IMR-90 (cell line): ENCODE results near the gene TMEM259. TPM values are rescaled to one million over a fixed set of nuclear protein-coding genes. Genes with fewer than 3 reads are reported as not detected.

Source experiments
- ATAC-seq: fragments of 200-7000 bp; cut with Tn5 transposase; 2 replicates; pipeline ENCODE4 v1.9.1; 2020; ENCODE audit warnings: low read depth, mild to moderate bottlenecking, moderate library complexity
- BruUV-seq: library from RNA; stranded (reverse); fragments of 400-500 nt; replicated peaks from 2 replicates; lab custom pipeline; 2021; lab: Mats Ljungman, UMichigan
- CTCF ChIA-PET: fragments of 300-600 bp; formaldehyde crosslinking; extraction: SDS; loops from one replicate; lab custom pipeline; 2021; ENCODE audit warnings: antibody characterized with exemption; lab: Yijun Ruan, JAX
- POLR2A ChIA-PET: fragments of 300-600 bp; sonication (Branson Sonifier 250); formaldehyde crosslinking; loops from one replicate; lab custom pipeline; 2022; ENCODE audit warnings: antibody characterized with exemption; ENCODE audit not compliant: unreplicated experiment; lab: Charles Lee
- DNase-seq: peaks from one replicate; pipeline ENCODE4 v3.0.0; 2013
- H2AFZ ChIP-seq: replicated peaks from 2 replicates; pipeline ENCODE3; 2013; ENCODE audit warnings: low read length, mild to moderate bottlenecking; ENCODE audit not compliant: poor library complexity
- H2AK5ac ChIP-seq: 2 replicates; pipeline ENCODE4 v1.6.1; 2013; ENCODE audit warnings: low read depth, low read length, inconsistent platforms
- H2AK9ac ChIP-seq: replicated peaks from 2 replicates; pipeline ENCODE3; 2013; ENCODE audit warnings: mild to moderate bottlenecking, low read depth, low read length, moderate library complexity; ENCODE audit not compliant: poor library complexity
- H2BK120ac ChIP-seq: 2 replicates; pipeline ENCODE4 v1.6.1; 2013; ENCODE audit warnings: low read depth, low read length, inconsistent platforms
- H2BK15ac ChIP-seq: 3 replicates; pipeline ENCODE4 v1.6.1; 2013; ENCODE audit warnings: low read depth, low read length, inconsistent platforms
- H2BK20ac ChIP-seq: 2 replicates; pipeline ENCODE4 v1.6.1; 2013; ENCODE audit warnings: low read depth, mild to moderate bottlenecking, inconsistent platforms, low read length, moderate library complexity
- H2BK5ac ChIP-seq: 2 replicates; pipeline ENCODE4 v1.6.1; 2013; ENCODE audit warnings: mild to moderate bottlenecking, low read depth, low read length, inconsistent platforms; ENCODE audit not compliant: poor library complexity, severe bottlenecking
- H3K14ac ChIP-seq: replicated peaks from 2 replicates; pipeline ENCODE4 v1.6.1; 2013; ENCODE audit warnings: low read depth, low read length, inconsistent platforms
- H3K18ac ChIP-seq: 2 replicates; pipeline ENCODE4 v1.6.1; 2013; ENCODE audit warnings: low read depth, low read length, control low read depth
- H3K23ac ChIP-seq: 2 replicates; pipeline ENCODE4 v1.6.1; 2013; ENCODE audit warnings: low read depth, low read length, inconsistent platforms
- H3K27ac ChIP-seq: 2 replicates; pipeline ENCODE4 v1.5.1; 2013; ENCODE audit warnings: mild to moderate bottlenecking, control low read depth, low read length; ENCODE audit not compliant: insufficient read depth
- H3K27me3 ChIP-seq: 2 replicates; pipeline ENCODE4 v1.6.1; 2013; ENCODE audit warnings: low read length; ENCODE audit not compliant: control insufficient read depth, insufficient read depth
- H3K36me3 ChIP-seq: 2 replicates; pipeline ENCODE4 v1.6.1; 2013; ENCODE audit warnings: low read length, mixed read lengths; ENCODE audit not compliant: control insufficient read depth, insufficient read depth
- H3K4ac ChIP-seq: 2 replicates; pipeline ENCODE4 v1.6.1; 2013; ENCODE audit warnings: low read depth, low read length, inconsistent platforms
- H3K4me1 ChIP-seq: 2 replicates; pipeline ENCODE4 v1.6.1; 2013; ENCODE audit warnings: low read length, mixed read lengths; ENCODE audit not compliant: control insufficient read depth, insufficient read depth
- H3K4me2 ChIP-seq: 2 replicates; pipeline ENCODE4 v1.6.1; 2013; ENCODE audit warnings: low read depth, mild to moderate bottlenecking, control low read depth, low read length, moderate library complexity
- H3K4me3 ChIP-seq: 2 replicates; pipeline ENCODE4 v1.5.1; 2013; ENCODE audit warnings: low read depth, mild to moderate bottlenecking, control low read depth, low read length, moderate library complexity; ENCODE audit not compliant: insufficient read depth
- H3K56ac ChIP-seq: 2 replicates; pipeline ENCODE4 v1.6.1; 2013; ENCODE audit warnings: low read length, inconsistent platforms; ENCODE audit not compliant: insufficient read depth; ENCODE audit errors: extremely low read depth
- H3K79me1 ChIP-seq, 2 experiments: 2 replicates each; pipeline ENCODE4 v1.6.1; 2013; ENCODE audit warnings: low read length in 2 of 2, inconsistent platforms in 1 of 2, low read depth in 1 of 2
- H3K9ac ChIP-seq: 2 replicates; pipeline ENCODE4 v1.6.1; 2013; ENCODE audit warnings: low read depth, low read length, control low read depth
- H3K9me1 ChIP-seq: 2 replicates; pipeline ENCODE4 v1.6.1; 2013; ENCODE audit warnings: low read length, inconsistent platforms; ENCODE audit not compliant: insufficient read depth
- H3K9me3 ChIP-seq: 2 replicates; pipeline ENCODE4 v1.6.1; 2013; ENCODE audit warnings: low read length; ENCODE audit not compliant: control insufficient read depth, insufficient read depth
- H4K20me1 ChIP-seq: 2 replicates; pipeline ENCODE4 v1.6.1; 2013; ENCODE audit warnings: low read length, inconsistent platforms; ENCODE audit not compliant: insufficient read depth
- H4K5ac ChIP-seq: 2 replicates; pipeline ENCODE4 v1.6.1; 2013; ENCODE audit warnings: mild to moderate bottlenecking, low read depth, low read length, control low read depth
- H4K8ac ChIP-seq, 2 experiments: 2 replicates each; pipeline ENCODE4 v1.6.1; 2013; ENCODE audit warnings: low read depth in 2 of 2, low read length in 2 of 2, control low read depth in 1 of 2, inconsistent platforms in 1 of 2
- H4K91ac ChIP-seq: 2 replicates; pipeline ENCODE4 v1.6.1; 2013; ENCODE audit warnings: low read depth, low read length, inconsistent platforms; ENCODE audit not compliant: insufficient read depth
- CEBPB ChIP-seq: IDR thresholded peaks from 2 replicates; pipeline ENCODE4 v1.6.1; 2012; ENCODE audit warnings: low read depth, low read length, improper control_type of control experiment
- MAFK ChIP-seq: IDR thresholded peaks from 2 replicates; pipeline ENCODE4 v1.6.1; 2012; ENCODE audit warnings: low read depth, low read length, improper control_type of control experiment
- NFE2L2 ChIP-seq: fragments of 150-350 bp; IDR thresholded peaks from 2 replicates; pipeline ENCODE4 v1.6.1; 2016; ENCODE audit warnings: low read depth, mild to moderate bottlenecking, low read length
- POLR2A ChIP-seq: IDR thresholded peaks from 2 replicates; pipeline ENCODE4 v1.6.1; 2012; ENCODE audit warnings: mild to moderate bottlenecking, low read depth, low read length
- RAD21 ChIP-seq: IDR thresholded peaks from 2 replicates; pipeline ENCODE4 v1.6.1; 2012; ENCODE audit warnings: low read length, improper control_type of control experiment
- RCOR1 ChIP-seq: IDR thresholded peaks from 2 replicates; pipeline ENCODE4 v1.6.1; 2012; ENCODE audit warnings: mild to moderate bottlenecking, low read length, improper control_type of control experiment; ENCODE audit not compliant: insufficient replicate concordance
- WGBS, 2 experiments: methylation state at CpG; one replicate each; pipeline versions ENCODE4 v1.1.5 to v1.1.7; 2013; ENCODE audit warnings: missing lambda C conversion rate in 2 of 2; ENCODE audit not compliant: insufficient read length in 1 of 2; ENCODE audit errors: extremely low coverage in 2 of 2; 5-methylcytosine and 5-hydroxymethylcytosine counted together
- dilution Hi-C: fragments of 300-500 bp; cut with HindIII; formaldehyde crosslinking; loops from one replicate; pipeline ENCODE4 v1.14.3; 2018; ENCODE audit warnings: low sequenced_read_pairs; ENCODE audit not compliant: unreplicated experiment
- in situ Hi-C: fragments of 300-500 bp; cut with MboI; formaldehyde crosslinking; loops from 3 replicates; pipeline ENCODE4 v1.14.3; 2019; ENCODE audit warnings: low sequenced_read_pairs, inconsistent platforms, mixed read lengths
- intact Hi-C: fragments of 100-400 bp; cut with micrococcal nuclease; formaldehyde crosslinking; loops from 2 replicates; pipeline ENCODE4 v1.10.0; 2022
- polyA plus RNA-seq, 3 experiments: library from polyadenylated mRNA; depleted of rRNA; stranded (reverse); fragments of >200 nt; gene quantifications; 2 replicates each; pipeline ENCODE4 v1.2.3, GENCODE V29; 2012; ENCODE audit warnings: low replicate concordance in 1 of 3
- total RNA-seq: library from RNA; depleted of rRNA; stranded (reverse); fragments of >200 nt; gene quantifications from 2 replicates; pipeline ENCODE4 v1.2.3, GENCODE V29; 2012
- TF ChIP-seq, protein P1 (sequence below): conservative IDR thresholded peaks from 2 replicates; pipeline ENCODE4 v1.5.1; 2012; ENCODE audit warnings: mild to moderate bottlenecking, low read depth, low read length, improper control_type of control experiment

The TMEM259 gene
- total and polyA plus RNA-seq, 2 of the 4 experiments (the other 2 are of a cell fraction), result 22.6 to 153 TPM

DNA sequence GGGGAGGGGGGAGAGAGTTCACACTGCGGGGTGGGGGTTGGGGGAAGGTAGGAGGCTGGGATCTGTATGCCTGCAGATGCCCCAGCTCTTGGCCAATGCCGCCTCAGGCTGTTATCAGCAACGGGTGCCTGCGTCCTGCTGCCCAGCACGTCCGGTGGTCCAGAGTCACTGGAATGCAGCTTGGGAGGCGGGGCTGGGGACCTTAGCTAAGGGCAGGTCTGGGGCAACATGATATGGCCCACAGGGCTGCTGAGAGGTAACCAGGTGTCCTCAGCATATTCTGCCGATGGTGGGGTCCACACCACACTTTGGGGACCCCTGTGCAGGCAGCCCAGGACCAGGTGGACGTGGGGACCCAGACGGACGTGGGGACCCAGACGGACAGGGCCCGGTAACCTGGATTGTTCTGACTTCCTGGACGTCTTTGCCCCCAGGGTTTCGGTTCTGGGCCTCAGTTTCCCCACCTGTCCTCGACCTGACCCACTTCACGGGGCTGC, 45.4 kb upstream of the TMEM259 start:
- no peak for DNase-seq
- Histone ChIP-seq H2BK5ac (no peak overlapping the region), H2AFZ (peak overlapping the region; percentile 81), H2BK15ac (no peak overlapping the region), H3K18ac (no peak overlapping the region), H2AK5ac (peak overlapping the region; percentile 9; the same call in 1 of the 2 replicates), H4K5ac (no peak overlapping the region), H3K27ac (no peak overlapping the region), H3K23ac (no peak overlapping the region), H3K27me3 (peaks cover 37% of the 10 kb centered on the region), H3K4me1 (peaks cover 3% of the 10 kb centered on the region; the same call in 1 of the 2 replicates), H3K4me3 (no peak overlapping the region), H4K91ac (no peak overlapping the region), H3K79me1 (no peaks in the 10 kb centered on the region), H3K9ac (no peak overlapping the region), H3K56ac (no peak overlapping the region), H3K9me3 (no peaks in the 10 kb centered on the region; the same call in 1 of the 2 replicates), H3K4ac (no peak overlapping the region), H2AK9ac (no peak overlapping the region), H3K9me1 (no peaks in the 10 kb centered on the region), H3K4me2 (no peak overlapping the region), H2BK20ac (no peak overlapping the region), H4K8ac (no peak overlapping the region), H4K20me1 (peaks cover 6% of the 10 kb centered on the region; the same call in 1 of the 2 replicates), H3K14ac (no peak overlapping the region), H2BK120ac (no peak overlapping the region), H3K36me3 (no peaks in the 10 kb centered on the region)
- no TSS peak for BruUV-seq
- ChIA-PET CTCF (no interaction called here), POLR2A (no interaction called here)
- in situ Hi-C loops (no loop called here), intact Hi-C loops (no loop called here), dilution Hi-C loops (no loop called here)
- TF ChIP-seq NFE2L2, result no peak
- TF ChIP-seq RCOR1, result no peak
- TF ChIP-seq MAFK, result no peak
- no peak for TF ChIP-seq RAD21
- TF ChIP-seq, protein P1, sequence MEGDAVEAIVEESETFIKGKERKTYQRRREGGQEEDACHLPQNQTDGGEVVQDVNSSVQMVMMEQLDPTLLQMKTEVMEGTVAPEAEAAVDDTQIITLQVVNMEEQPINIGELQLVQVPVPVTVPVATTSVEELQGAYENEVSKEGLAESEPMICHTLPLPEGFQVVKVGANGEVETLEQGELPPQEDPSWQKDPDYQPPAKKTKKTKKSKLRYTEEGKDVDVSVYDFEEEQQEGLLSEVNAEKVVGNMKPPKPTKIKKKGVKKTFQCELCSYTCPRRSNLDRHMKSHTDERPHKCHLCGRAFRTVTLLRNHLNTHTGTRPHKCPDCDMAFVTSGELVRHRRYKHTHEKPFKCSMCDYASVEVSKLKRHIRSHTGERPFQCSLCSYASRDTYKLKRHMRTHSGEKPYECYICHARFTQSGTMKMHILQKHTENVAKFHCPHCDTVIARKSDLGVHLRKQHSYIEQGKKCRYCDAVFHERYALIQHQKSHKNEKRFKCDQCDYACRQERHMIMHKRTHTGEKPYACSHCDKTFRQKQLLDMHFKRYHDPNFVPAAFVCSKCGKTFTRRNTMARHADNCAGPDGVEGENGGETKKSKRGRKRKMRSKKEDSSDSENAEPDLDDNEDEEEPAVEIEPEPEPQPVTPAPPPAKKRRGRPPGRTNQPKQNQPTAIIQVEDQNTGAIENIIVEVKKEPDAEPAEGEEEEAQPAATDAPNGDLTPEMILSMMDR, result no peak
- TF ChIP-seq CEBPB, result no peak
- no peak for TF ChIP-seq POLR2A
- no peak for ATAC-seq
- 60% methylated on average over 1 of the region's 17 CpGs; no CpG with 5 or more reads in 1 of the 2 experiments for WGBS, 2 experiments
